HepG2 (cell line): ENCODE data around the gene PRR14. TPM values are rescaled to one million over a fixed set of nuclear protein-coding genes. Genes with fewer than 3 reads are reported as not detected.

ENCODE experiments used
- BRCA1 ChIP-seq: sonication (generic); formaldehyde crosslinking; IDR thresholded peaks from 2 replicates; pipeline ENCODE4 v1.4.0; 2020; ENCODE audit warnings: missing genetic modification reagents
- FOXK1 ChIP-seq: sonication (generic); formaldehyde crosslinking; IDR thresholded peaks from 2 replicates; pipeline ENCODE4 v1.4.0; 2020; ENCODE audit warnings: low read depth, missing genetic modification reagents, borderline replicate concordance
- KDM3A ChIP-seq: IDR thresholded peaks from 2 replicates; pipeline ENCODE4 v1.6.1; 2018; ENCODE audit warnings: low read depth, missing compliant biosample characterization
- MIXL1 ChIP-seq: IDR thresholded peaks from 2 replicates; pipeline ENCODE4 v1.6.1; 2016
- RORA ChIP-seq: sonication (generic); formaldehyde crosslinking; IDR thresholded peaks from 2 replicates; pipeline ENCODE4 v1.5.0; 2020; ENCODE audit warnings: mild to moderate bottlenecking, missing genetic modification reagents, moderate library complexity
- SOX5 ChIP-seq: IDR thresholded peaks from 2 replicates; pipeline ENCODE4 v1.6.1; 2016; ENCODE audit warnings: borderline replicate concordance
- TEAD2 ChIP-seq: sonication (generic); formaldehyde crosslinking; IDR thresholded peaks from 2 replicates; pipeline ENCODE4 v1.9.0; 2021; ENCODE audit warnings: missing genetic modification reagents
- TRIM22 ChIP-seq: fragments of 450-650 bp; IDR thresholded peaks from 2 replicates; pipeline ENCODE4 v1.6.1; 2017
- TSC22D2 ChIP-seq: sonication (generic); formaldehyde crosslinking; IDR thresholded peaks from 2 replicates; pipeline ENCODE4 v1.5.1; 2020; ENCODE audit warnings: missing genetic modification reagents, mild to moderate bottlenecking, borderline replicate concordance
- ZBTB14 ChIP-seq: sonication (generic); formaldehyde crosslinking; IDR thresholded peaks from 2 replicates; pipeline ENCODE4 v1.4.0; 2020; ENCODE audit warnings: missing genetic modification reagents
- ZBTB26 ChIP-seq: IDR thresholded peaks from 2 replicates; pipeline ENCODE4 v1.6.1; 2016; ENCODE audit warnings: missing compliant biosample characterization, missing genetic modification reagents, borderline replicate concordance
- ZBTB43 ChIP-seq: sonication (generic); formaldehyde crosslinking; conservative IDR thresholded peaks from 2 replicates; pipeline ENCODE4 v1.4.0; 2020; ENCODE audit warnings: missing genetic modification reagents
- ZMAT3 ChIP-seq: sonication (generic); formaldehyde crosslinking; conservative IDR thresholded peaks from 2 replicates; pipeline ENCODE4 v1.7.0; 2021; ENCODE audit warnings: missing genetic modification reagents
- ZNF292 ChIP-seq: sonication (generic); formaldehyde crosslinking; IDR thresholded peaks from 2 replicates; pipeline ENCODE4 v1.8.1; 2022; ENCODE audit warnings: mild to moderate bottlenecking, low read depth, missing genetic modification reagents, borderline replicate concordance
- polyA plus RNA-seq, 8 experiments: library from polyadenylated mRNA; depleted of rRNA in 3 of 8; stranded (reverse) in 7 of 8; unstranded in 1 of 8; fragments of >200 nt; fragmentation: Illumina TruSeq in 4 of 8; extraction: Trizol in 4 of 8; gene quantifications; 2 replicates each; pipeline versions ENCODE4 v1.2.1 to v1.2.3, GENCODE V29; 2011 to 2016; ENCODE audit warnings: low read depth in 4 of 8, missing spikeins in 1 of 8, mixed read lengths in 1 of 8; ENCODE audit not compliant: insufficient read depth in 1 of 8
- total RNA-seq, 5 experiments: library from RNA; depleted of rRNA; stranded (reverse); fragments of >200 nt; fragmentation: Illumina TruSeq; extraction: Trizol; gene quantifications; 2 replicates each; pipeline ENCODE4 v1.2.3, GENCODE V29; 2016; ENCODE audit warnings: low read depth in 1 of 5
- TF ChIP-seq, protein P1 (sequence below): sonication (generic); formaldehyde crosslinking; IDR thresholded peaks from 2 replicates; pipeline ENCODE4 v1.4.0; 2020; ENCODE audit warnings: missing genetic modification reagents
- TF ChIP-seq, protein P2 (sequence below): sonication (generic); formaldehyde crosslinking; IDR thresholded peaks from 2 replicates; pipeline ENCODE4 v1.5.1; 2020; ENCODE audit warnings: mild to moderate bottlenecking, missing genetic modification reagents, moderate library complexity

The PRR14 gene
- total and polyA plus RNA-seq, 2 of the 13 experiments (the other 11 are each of a cell fraction or from before 2014, with no cell fraction given) = 8.4 to 11.0 TPM

DNA sequence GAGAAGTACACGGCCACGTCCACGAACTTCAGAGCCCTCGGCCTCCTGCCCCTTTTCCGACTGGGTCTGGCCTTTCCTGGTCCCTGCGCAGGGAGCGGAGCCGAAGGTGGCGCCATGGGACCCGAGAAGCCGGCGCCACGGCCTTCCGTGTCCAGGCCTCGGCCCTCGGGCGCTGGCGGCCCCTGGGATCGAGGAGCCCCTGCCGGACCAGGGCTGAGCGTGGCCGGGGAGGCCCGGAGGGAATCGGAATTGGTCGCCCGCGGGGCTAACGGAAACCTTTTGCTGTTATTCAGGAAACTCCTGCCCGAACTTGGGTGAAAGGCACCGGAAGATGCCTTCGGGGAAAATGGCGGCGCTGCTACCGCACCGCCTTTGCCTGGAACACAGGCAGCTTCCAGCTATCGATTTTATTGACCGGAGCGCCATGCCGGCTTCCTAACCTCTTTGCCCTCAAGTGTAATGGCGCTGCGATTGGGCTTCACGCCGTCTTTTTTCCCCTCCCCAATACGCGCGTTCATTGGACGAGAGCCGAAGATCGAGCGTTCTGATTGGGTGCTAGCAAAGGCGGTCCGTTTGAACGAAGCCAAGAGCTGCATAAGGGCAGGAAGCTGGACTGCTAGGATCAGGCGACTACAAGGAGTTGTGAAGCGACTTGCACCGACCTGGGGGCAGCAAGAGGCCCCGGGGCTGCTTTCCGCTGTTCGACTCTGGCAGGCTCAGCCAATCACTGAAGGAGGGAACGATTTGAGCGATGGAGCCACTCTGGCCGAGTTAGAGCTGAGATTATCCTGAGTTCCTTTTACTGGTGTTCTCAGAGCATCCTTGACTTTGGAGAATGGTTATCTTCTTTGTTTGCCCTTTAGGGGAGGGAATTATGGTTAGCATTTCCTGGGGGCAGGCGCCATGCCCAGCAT is 40.6 kb upstream of the PRR14 start, which contains the start of gene ZNF689 (continued):
- TF ChIP-seq TRIM22 = no peak
- TF ChIP-seq, protein P1, sequence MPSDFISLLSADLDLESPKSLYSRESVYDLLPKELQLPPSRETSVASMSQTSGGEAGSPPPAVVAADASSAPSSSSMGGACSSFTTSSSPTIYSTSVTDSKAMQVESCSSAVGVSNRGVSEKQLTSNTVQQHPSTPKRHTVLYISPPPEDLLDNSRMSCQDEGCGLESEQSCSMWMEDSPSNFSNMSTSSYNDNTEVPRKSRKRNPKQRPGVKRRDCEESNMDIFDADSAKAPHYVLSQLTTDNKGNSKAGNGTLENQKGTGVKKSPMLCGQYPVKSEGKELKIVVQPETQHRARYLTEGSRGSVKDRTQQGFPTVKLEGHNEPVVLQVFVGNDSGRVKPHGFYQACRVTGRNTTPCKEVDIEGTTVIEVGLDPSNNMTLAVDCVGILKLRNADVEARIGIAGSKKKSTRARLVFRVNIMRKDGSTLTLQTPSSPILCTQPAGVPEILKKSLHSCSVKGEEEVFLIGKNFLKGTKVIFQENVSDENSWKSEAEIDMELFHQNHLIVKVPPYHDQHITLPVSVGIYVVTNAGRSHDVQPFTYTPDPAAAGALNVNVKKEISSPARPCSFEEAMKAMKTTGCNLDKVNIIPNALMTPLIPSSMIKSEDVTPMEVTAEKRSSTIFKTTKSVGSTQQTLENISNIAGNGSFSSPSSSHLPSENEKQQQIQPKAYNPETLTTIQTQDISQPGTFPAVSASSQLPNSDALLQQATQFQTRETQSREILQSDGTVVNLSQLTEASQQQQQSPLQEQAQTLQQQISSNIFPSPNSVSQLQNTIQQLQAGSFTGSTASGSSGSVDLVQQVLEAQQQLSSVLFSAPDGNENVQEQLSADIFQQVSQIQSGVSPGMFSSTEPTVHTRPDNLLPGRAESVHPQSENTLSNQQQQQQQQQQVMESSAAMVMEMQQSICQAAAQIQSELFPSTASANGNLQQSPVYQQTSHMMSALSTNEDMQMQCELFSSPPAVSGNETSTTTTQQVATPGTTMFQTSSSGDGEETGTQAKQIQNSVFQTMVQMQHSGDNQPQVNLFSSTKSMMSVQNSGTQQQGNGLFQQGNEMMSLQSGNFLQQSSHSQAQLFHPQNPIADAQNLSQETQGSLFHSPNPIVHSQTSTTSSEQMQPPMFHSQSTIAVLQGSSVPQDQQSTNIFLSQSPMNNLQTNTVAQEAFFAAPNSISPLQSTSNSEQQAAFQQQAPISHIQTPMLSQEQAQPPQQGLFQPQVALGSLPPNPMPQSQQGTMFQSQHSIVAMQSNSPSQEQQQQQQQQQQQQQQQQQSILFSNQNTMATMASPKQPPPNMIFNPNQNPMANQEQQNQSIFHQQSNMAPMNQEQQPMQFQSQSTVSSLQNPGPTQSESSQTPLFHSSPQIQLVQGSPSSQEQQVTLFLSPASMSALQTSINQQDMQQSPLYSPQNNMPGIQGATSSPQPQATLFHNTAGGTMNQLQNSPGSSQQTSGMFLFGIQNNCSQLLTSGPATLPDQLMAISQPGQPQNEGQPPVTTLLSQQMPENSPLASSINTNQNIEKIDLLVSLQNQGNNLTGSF = peak; percentile 73
- TF ChIP-seq ZBTB43 (CRISPR knock-in tag) = peak; percentile 62; the same call in 1 of the 2 replicates
- TF ChIP-seq ZBTB14 (CRISPR knock-in tag) = peak; percentile 51; the same call in 1 of the 2 replicates
- peak; percentile 95 for TF ChIP-seq ZMAT3
- TF ChIP-seq FOXK1 (CRISPR knock-in tag) = no peak; the same call in none of the 2 replicates
- TF ChIP-seq MIXL1 (CRISPR knock-in tag) = peak; percentile 55; the same call in 1 of the 2 replicates
- peak; percentile 40; the same call in 1 of the 2 replicates for TF ChIP-seq ZBTB26 (CRISPR knock-in tag)
- TF ChIP-seq TEAD2 = peak; percentile 55; the same call in 1 of the 2 replicates
- TF ChIP-seq BRCA1 = peak; percentile 93
- peak; percentile 55 for TF ChIP-seq SOX5
- no peak; the same call in 1 of the 2 replicates for TF ChIP-seq RORA
- TF ChIP-seq KDM3A = peak; percentile 95; the same call in 1 of the 2 replicates
- TF ChIP-seq, protein P2, sequence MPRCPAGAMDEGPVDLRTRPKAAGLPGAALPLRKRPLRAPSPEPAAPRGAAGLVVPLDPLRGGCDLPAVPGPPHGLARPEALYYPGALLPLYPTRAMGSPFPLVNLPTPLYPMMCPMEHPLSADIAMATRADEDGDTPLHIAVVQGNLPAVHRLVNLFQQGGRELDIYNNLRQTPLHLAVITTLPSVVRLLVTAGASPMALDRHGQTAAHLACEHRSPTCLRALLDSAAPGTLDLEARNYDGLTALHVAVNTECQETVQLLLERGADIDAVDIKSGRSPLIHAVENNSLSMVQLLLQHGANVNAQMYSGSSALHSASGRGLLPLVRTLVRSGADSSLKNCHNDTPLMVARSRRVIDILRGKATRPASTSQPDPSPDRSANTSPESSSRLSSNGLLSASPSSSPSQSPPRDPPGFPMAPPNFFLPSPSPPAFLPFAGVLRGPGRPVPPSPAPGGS (CRISPR knock-in tag) = peak; percentile 92
- no peak for TF ChIP-seq ZNF292 (CRISPR knock-in tag)
- peak; percentile 90; the same call in 1 of the 2 replicates for TF ChIP-seq TSC22D2
